Adipose tissue (tissue), 3 donors: Measurements from ENCODE around the gene REST. TPM values are rescaled to one million over a fixed set of nuclear protein-coding genes. Genes with fewer than 3 reads are reported as not detected.
"Not testable (repeated sequence)": the region's sequence is repeated elsewhere in the genome, so short reads cannot be mapped to it uniquely, and the experiment has no call there.

Experiments used
- H3K27ac ChIP-seq: one replicate; pipeline ENCODE4 v1.5.1; 2013; ENCODE audit warnings: low read depth, low read length
- WGBS, 3 donors: extraction: QIAGEN DNeasy Blood & Tissue Kit; methylation state at CpG; one replicate each; pipeline ENCODE4 v1.1.7; 2013; 5-methylcytosine and 5-hydroxymethylcytosine counted together
- polyA plus RNA-seq, 3 donors: library from polyadenylated mRNA; stranded (reverse); fragments of 200-250 nt; gene quantifications; one replicate each; pipeline ENCODE4 v1.2.3, GENCODE V29; 2013
- donor health status: healthy with polysubstance abuse.
- donor health status: Bipolar disorder and iron deficiency.
- donor health status: healthy.

REST gene
- 1 to 10 TPM; 3.3 to 6.0 (median 5.6) TPM for polyA plus RNA-seq

- 0% methylated on average over 43 to 73 of the region's 74 CpGs for WGBS, 3 donors
- H3K27ac ChIP-seq = peak within 1 kb of the TSS; percentile 8
These were observed at the start of gene REST for GRCh38 chr4:56907489-56908205. REST (plus strand) TSS chr4:56907900; CDS start chr4:56910639, 2,739 bp downstream.

- WGBS, 3 donors = 73 to 95% (median 94%) methylated on average over 5 of the region's 5 CpGs
These were observed 47.9 kb upstream of the REST start for GRCh38 chr4:56859841-56860240.

GRCh38 chr4:56860781-56861180, 46.9 kb upstream of the REST start:
- H3K27ac ChIP-seq = no peak overlapping the region
- WGBS, 3 donors = 86 to 98% (median 86%) methylated on average over 3 of the region's 3 CpGs

More at GRCh38 chr4:56859841-56860240, 47.9 kb upstream of the REST start:
- no peak overlapping the region for H3K27ac ChIP-seq

GRCh38 chr4:56861360-56861759, 46.3 kb upstream of the REST start:
- no peak overlapping the region for H3K27ac ChIP-seq
- 24 to 43% (median 33%) methylated on average over 1 of the region's 1 CpG for WGBS, 3 donors

- WGBS, 3 donors = 88 to 94% (median 92%) methylated on average over 7 of the region's 7 CpGs
These were observed 44.1 kb upstream of the REST start for GRCh38 chr4:56863441-56864139.

GRCh38 chr4:56870946-56871345, 36.8 kb upstream of the REST start:
- WGBS, 3 donors = 6 to 38% (median 22%) methylated on average over 4 of the region's 4 CpGs
- H3K27ac ChIP-seq = no peak overlapping the region

More at GRCh38 chr4:56863441-56864139, 44.1 kb upstream of the REST start:
- no peak overlapping the region for H3K27ac ChIP-seq

GRCh38 chr4:56871371-56871866, 36.3 kb upstream of the REST start:
- no peak overlapping the region for H3K27ac ChIP-seq
- 11 to 41% (median 13%) methylated on average over 10 of the region's 10 CpGs for WGBS, 3 donors

- WGBS, 3 donors = 61 to 85% (median 78%) methylated on average over 9 to 10 of the region's 10 CpGs
- H3K27ac ChIP-seq = no peak overlapping the region
These were observed 33.5 kb upstream of the REST start for GRCh38 chr4:56874166-56874565.

GRCh38 chr4:56874923-56875322, 32.8 kb upstream of the REST start:
- no peak overlapping the region for H3K27ac ChIP-seq
- 63 to 71% (median 70%) methylated on average over 6 of the region's 6 CpGs for WGBS, 3 donors

- WGBS, 3 donors = 77 to 90% (median 90%) methylated on average over 4 of the region's 4 CpGs
- H3K27ac ChIP-seq = no peak overlapping the region
These were observed 31.4 kb upstream of the REST start for GRCh38 chr4:56876264-56876663.

- H3K27ac ChIP-seq = no peak overlapping the region
- WGBS, 3 donors = 39 to 69% (median 59%) methylated on average over 3 of the region's 3 CpGs
These were observed 27.7 kb upstream of the REST start for GRCh38 chr4:56879996-56880395.

GRCh38 chr4:56880572-56880971, 27.1 kb upstream of the REST start:
- 56 to 81% (median 77%) methylated on average over 5 of the region's 5 CpGs for WGBS, 3 donors
- no peak overlapping the region for H3K27ac ChIP-seq

- H3K27ac ChIP-seq = not testable (repeated sequence)
- 32 to 80% (median 80%) methylated on average over 3 of the region's 3 CpGs for WGBS, 3 donors
These were observed 23.2 kb upstream of the REST start for GRCh38 chr4:56884511-56884910.

- 88 to 100% (median 90%) methylated on average over 1 of the region's 1 CpG for WGBS, 3 donors
- no peak overlapping the region for H3K27ac ChIP-seq
These were observed 15.0 kb upstream of the REST start for GRCh38 chr4:56892691-56893090.

- WGBS, 3 donors = 94 to 96% (median 94%) methylated on average over 12 to 17 of the region's 17 CpGs
- not testable (repeated sequence) for H3K27ac ChIP-seq
These were observed 9.9 kb upstream of the REST start for GRCh38 chr4:56897842-56898241.

GRCh38 chr4:56900186-56900585, 7.5 kb upstream of the REST start:
- 94 to 95% (median 94%) methylated on average over 5 of the region's 5 CpGs for WGBS, 3 donors
- H3K27ac ChIP-seq = not testable (repeated sequence)

GRCh38 chr4:56902703-56903102, 5.0 kb upstream of the REST start:
- no peak overlapping the region for H3K27ac ChIP-seq
- 59 to 70% (median 68%) methylated on average over 3 of the region's 3 CpGs for WGBS, 3 donors

- no peak overlapping the region for H3K27ac ChIP-seq
- 47 to 94% (median 89%) methylated on average over 1 of the region's 1 CpG for WGBS, 3 donors
These were observed 1.9 kb upstream of the REST start for GRCh38 chr4:56905796-56906195.
